IPS DF 4.7 (cell line): ENCODE data around the gene MCHR2.
"Not testable (repeated sequence)": the region's sequence is repeated elsewhere in the genome, so short reads cannot be mapped to it uniquely, and the experiment has no call there.

Experiments
- DNase-seq: peaks from one replicate; pipeline ENCODE4 v3.0.0-alpha.2; 2013; ENCODE audit warnings: low spot score; ENCODE audit errors: extremely low read depth

The MCHR2 gene

DNA sequence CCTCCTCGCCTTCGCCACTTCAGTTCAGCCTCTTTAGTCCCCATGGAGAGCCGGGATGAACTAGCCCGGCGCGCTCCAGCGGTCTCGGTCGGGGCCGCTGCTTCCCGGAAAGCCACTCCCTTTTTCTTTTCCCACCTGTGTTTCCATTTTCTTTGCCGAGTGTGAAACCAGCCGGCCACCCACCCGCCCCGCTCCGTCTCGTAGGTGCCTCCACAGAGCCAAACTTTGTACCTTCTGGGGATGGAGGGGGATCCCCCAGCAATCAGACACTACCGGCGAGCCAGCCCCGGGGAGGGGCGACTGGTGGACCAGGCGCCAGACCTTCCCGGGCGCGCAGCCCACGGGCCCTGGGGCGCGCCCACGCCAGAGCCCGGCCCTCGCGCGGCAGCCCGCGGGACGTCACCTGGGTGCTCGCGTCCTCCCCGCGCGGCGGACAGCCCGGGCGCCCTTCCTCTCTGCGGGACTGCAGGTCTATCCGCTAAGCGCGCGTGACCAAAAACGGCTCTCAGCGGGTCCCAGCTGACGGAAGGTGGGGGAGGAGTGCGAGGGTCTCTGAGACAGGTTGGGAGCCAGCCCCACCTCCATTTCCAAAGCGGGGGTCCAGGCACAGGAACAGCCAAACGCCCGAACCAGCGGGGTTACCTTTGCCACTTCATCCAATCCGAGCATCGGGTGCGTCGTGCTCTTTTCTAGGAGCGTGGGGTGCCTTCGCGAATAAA is at the start of gene MCHR2:
TSS of gene MCHR2 (minus strand) at position 691 of the 719 bp plus-strand sequence. CDS start 38,076 bp downstream, outside the sequence.
- no peak for DNase-seq

DNA sequence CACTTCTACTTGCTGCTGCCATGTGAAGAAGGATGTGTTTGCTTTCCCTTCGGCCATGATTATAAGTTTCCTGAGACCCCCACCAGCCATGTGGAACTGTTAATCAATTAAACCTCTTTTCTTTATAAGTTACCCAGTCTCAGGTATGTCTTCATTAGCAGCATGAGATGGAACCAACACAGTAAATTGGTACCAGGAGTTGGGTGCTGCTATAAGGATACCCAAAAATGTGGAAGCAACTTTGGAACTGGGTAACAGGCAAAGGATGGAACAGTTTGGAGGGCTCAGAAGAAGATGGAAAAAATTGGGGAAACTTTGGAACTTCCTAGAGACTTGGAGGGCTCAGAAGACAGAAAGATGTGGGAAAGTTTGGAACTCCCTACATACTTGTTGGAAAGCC is 44.5 kb upstream of the MCHR2 start:
- DNase-seq, result not testable (repeated sequence)

- no peak for DNase-seq
Observed at GRCh38 chr6:100035873-100036653, 42.0 kb upstream of the MCHR2 start.

- no peak for DNase-seq
Observed at GRCh38 chr6:100023798-100024197, 29.8 kb upstream of the MCHR2 start.

DNA sequence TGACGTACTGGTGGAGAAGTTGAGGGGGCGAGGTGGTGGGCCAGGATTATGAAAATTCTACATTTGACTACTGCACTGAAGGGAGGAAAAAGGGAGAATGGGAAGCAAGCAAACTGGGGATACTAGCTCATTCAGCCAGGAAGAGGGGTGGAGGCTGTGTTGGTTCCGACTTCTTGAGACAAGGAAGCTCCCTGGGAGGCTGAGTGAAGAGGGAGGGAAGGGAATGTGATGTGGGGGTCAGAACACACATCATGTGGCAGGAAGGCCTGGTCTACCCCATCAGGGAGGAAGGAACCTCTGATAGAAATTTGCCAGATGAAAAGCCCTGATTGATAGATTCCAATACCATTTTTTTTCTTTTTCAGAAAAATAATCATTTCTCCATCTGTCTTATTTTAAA is 28.8 kb upstream of the MCHR2 start:
- DNase-seq, result no peak

DNA sequence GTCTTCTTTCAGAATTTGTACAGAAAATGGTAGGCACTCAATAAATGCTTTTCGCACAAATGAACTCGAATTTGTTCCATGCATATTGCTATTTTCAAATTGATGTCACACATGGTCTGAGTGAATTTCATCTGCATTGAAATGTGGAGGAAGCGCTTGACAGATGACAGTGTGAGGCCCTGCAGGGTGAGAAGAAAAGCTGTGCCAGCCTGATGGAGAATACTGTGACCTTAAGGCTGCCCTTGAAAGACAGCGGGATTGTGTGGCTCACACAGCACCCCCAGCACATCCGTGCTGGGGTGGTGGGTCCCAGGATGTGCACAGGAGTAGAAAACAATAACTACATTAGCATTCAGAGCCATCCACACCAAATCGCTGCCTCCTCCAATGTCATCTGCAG is 14.8 kb upstream of the MCHR2 start:
- no peak for DNase-seq

GRCh38 chr6:100001915-100002388 is 7.9 kb upstream of the MCHR2 start:
- no peak for DNase-seq

DNA sequence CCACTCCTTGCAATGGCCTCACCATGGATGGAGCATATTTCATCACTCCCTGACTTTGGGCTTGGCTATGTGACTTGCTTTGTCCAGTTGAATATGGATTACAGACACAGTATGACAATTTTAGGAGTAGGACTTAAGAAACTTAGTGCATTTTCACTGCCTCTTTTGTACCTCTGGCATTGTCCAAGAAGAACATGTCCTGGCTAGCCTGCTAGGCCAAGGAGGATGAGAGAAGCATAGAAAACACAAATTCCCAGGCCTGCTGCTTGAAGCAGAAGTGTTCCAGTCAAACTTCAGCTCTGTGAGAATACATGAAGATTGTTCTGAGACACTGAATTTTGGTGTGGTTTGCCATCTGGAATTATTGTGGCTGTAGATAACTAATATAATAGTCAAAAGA is 3.1 kb upstream of the MCHR2 start:
- DNase-seq, result no peak

GRCh38 chr6:99995916-99996315 is 1.9 kb upstream of the MCHR2 start:
- no peak for DNase-seq

- DNase-seq, result no peak
Observed at GRCh38 chr6:99993146-99993532, 884 bp downstream of the MCHR2 start.

DNA sequence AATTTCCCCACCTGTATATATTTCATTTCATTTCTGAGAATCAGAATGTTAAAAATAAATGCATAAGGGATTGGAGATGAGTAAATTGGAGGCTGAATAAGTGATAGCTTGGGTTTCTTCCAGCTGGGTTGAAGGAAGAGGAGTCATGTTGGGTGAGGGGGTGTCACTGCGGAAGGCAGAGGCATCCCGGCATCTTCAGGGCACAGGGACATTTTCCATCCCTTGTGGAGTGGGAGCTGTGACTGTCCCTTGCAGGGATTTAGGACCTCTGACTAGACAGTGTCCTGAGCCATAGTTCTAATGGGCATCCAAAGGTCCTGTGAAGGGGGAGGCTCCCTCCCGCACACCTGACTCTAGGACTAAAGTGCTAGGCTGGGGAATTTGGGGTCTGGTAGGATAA is 2.1 kb downstream of the MCHR2 start:
- no peak for DNase-seq

DNA sequence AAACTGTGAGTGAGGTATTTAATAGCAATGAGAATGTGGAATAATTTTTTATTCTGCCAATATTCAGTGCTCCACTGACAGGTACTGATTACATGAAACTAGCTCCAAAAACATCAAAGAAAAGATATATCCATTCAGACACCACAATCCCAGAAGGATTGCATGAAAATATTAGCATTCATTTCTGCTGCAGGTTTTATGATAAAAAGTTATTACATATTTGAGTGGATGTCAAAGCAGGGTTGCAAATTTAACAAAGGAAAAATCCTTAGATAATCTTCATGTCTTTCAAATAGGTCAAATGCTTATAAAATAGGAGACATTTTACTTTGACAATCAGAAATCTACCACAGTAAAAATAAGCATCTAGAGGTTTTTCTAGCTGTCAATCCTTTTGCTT is 13.3 kb downstream of the MCHR2 start:
- no peak for DNase-seq

DNA sequence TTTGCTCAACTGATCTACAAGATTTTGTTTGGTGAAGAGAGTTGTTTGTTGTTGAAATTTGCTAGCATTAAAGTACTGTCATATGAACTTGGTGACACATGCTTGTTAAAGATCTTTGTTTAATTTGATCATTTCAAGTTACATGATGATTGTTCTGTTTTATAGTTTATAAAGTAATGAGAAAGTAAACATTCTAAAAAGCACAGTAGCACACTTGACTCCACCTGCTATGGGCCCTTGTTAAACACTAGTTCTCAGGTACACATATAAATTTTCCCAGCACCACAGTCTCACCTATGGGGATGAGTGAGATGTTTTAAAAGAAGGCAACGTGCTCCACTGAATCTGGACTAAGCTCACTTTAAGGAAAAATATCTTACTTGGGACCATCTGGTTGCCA is 14.1 kb downstream of the MCHR2 start:
- no peak for DNase-seq

DNA sequence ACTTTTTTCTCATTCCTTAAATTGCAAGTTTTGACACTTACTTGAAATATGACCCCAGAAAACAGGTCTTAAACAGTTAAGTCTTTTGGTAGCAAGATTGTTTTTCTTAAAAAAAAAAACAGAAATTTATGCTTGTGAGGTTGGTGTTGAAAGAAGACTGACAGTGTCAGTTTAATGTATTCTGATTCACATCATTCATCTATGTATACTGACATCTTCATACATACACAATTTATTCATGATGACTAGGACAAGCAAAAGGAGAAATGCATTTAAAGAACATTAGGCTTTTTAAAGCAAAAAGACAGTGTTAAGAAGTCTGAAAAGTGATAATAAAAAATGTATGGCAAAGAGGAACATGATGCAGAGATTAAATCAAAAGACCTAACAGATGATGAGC is 27.0 kb downstream of the MCHR2 start:
- DNase-seq, result no peak

GRCh38 chr6:99960027-99960426 is 34.0 kb downstream of the MCHR2 start:
- DNase-seq, result no peak

- no peak for DNase-seq
Observed at GRCh38 chr6:99951016-99951805, 42.8 kb downstream of the MCHR2 start.

DNA sequence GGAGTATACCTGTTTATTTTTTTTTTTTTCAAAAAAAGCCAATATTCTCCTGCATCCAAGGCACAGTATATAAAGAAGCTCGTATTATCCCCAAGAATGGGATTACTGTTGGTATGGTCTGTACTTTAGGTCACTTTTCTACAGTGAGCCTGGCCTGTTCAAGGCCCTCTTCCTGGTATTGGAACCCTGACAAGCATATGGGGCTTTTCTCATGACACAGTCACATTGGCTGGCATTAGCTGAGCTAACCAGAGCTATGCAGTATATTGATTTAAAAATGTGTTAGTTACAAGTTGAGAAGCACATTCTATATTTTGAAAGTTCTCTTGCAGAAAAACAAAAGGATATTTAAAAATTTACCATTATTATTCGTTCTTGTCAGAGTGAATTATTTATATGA is 48.0 kb downstream of the MCHR2 start:
- DNase-seq, result no peak

- DNase-seq, result no peak
Observed at GRCh38 chr6:99943846-99944245, 50.2 kb downstream of the MCHR2 start.

GRCh38 chr6:99940582-99940981 is 53.4 kb downstream of the MCHR2 start:
- DNase-seq, result no peak

- DNase-seq, result no peak
Observed at GRCh38 chr6:99933129-99933528, 60.9 kb downstream of the MCHR2 start.

DNA sequence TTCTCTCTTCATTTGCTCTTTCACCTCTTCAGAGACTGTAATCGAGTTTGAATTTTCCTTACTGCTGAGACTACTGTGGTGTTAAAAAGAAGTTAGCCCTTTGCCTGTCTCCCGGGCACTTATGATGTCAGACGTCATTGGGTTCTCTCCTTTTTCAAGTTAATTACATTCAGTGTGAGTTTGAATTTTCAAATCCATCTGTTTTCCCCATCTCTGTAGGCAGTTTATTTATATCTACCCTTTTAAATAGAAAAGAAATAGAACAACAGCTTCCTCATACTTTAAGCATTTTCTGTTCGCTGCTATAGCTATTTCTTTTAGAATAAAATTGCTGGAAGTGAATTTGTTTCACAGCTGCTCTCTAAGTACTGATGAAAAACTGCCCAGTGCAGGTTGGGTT is 81.4 kb downstream of the MCHR2 start:
- no peak for DNase-seq
